Heart left ventricle (tissue), 13 donors: ENCODE results near the gene MEA1.

Experiments used
- POLR2A ChIP-seq, 2 donors: fragments of 450-650 bp; IDR thresholded peaks; one replicate each; pipeline ENCODE4 v1.6.1; 2017; ENCODE audit warnings: antibody characterized with exemption in 2 of 2, mild to moderate bottlenecking in 2 of 2, moderate library complexity in 2 of 2
- TF ChIP-seq, protein P1 (sequence below), 12 donors: fragments of 200-600 bp; sonication (generic) in 4 of 12; IDR thresholded peaks; one replicate each; pipeline versions ENCODE4 v1.5.0 to v1.8.0; 2018 to 2022; ENCODE audit warnings: antibody characterized with exemption in 12 of 12, mild to moderate bottlenecking in 5 of 12
- donor health status: ischemic (EF 13 %, LVEDD 7.1; RV severe dilation, severe dysfunction).
- donor health status: DM: no; HTN: yes; CAD: no.
- donor health status: DM: no; HTN: no; CAD: no.
- donor health status: ischemic (EF 25% LVEDD 6.9; RV normal size, moderate dysfunction).
- donor health status: ischemic (EF 25% LVEDD 5.7; RV mildly dilated, moderate dysfunction).
- donor health status: ischemic (EF 35%, LVEDD 5.7; RV mildly dilated, moderate dysfunction).
- donor health status: nonischemic (EF 11% LVEDD 7.7; RV severe dilation, severe dysfunction).
- donor health status: DM: yes; HTN: yes; CAD: no.
- donor health status: PGD.
- donor health status: ischemic (EF 29% LVEDD 5.4; RV normal size, mild dysfunction).
- donor health status: nonischemic (EF 23%, LVEDD 6.1; RV moderate dilation, normal function).

DNA sequence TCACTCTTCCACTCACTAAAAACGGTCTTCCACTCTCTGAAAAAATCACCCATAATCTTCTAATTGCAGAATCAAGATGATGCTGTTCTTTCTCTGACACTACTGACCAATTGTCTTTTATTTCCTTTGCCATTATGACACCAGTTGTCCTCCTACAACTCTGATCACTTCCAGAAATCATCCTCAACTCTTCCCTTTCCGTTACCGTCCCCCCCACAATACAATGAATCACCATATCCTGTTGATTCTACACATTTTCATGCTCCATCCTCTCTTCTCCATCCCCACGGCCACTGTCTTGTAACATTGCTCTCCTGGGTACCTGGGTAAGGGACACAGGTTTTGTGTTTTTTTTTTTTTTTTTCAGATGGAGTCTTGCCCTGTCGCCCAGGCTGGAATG, 31.9 kb downstream of the MEA1 start:
- no peak for TF ChIP-seq POLR2A (IDR thresholded peaks at IDR 0.05)
- TF ChIP-seq, protein P1, sequence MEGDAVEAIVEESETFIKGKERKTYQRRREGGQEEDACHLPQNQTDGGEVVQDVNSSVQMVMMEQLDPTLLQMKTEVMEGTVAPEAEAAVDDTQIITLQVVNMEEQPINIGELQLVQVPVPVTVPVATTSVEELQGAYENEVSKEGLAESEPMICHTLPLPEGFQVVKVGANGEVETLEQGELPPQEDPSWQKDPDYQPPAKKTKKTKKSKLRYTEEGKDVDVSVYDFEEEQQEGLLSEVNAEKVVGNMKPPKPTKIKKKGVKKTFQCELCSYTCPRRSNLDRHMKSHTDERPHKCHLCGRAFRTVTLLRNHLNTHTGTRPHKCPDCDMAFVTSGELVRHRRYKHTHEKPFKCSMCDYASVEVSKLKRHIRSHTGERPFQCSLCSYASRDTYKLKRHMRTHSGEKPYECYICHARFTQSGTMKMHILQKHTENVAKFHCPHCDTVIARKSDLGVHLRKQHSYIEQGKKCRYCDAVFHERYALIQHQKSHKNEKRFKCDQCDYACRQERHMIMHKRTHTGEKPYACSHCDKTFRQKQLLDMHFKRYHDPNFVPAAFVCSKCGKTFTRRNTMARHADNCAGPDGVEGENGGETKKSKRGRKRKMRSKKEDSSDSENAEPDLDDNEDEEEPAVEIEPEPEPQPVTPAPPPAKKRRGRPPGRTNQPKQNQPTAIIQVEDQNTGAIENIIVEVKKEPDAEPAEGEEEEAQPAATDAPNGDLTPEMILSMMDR (IDR thresholded peaks at IDR 0.05), result no peak
